GM12878 (cell line): ENCODE data around the gene RALBP1. TPM values are rescaled to one million over a fixed set of nuclear protein-coding genes. Genes with fewer than 3 reads are reported as not detected.

ENCODE experiments used
- BHLHE40 ChIP-seq, 2 experiments: fragments of 450-650 bp in 1 of 2; IDR thresholded peaks; 2 replicates each; pipeline ENCODE4 v1.6.1; 2011 to 2017; ENCODE audit warnings: low read depth in 2 of 2, borderline replicate concordance in 1 of 2, improper control_type of control experiment in 1 of 2, low read length in 1 of 2, mild to moderate bottlenecking in 1 of 2
- BMI1 ChIP-seq: fragments of 450-650 bp; IDR thresholded peaks from 2 replicates; pipeline ENCODE4 v1.6.1; 2016; ENCODE audit warnings: mild to moderate bottlenecking, moderate library complexity, borderline replicate concordance
- EP300 ChIP-seq, 2 experiments: fragments of 150-350 bp in 1 of 2; IDR thresholded peaks; 2 replicates each; pipeline ENCODE4 v1.6.1; 2011 to 2012; ENCODE audit warnings: low read depth in 2 of 2, low read length in 2 of 2, borderline replicate concordance in 1 of 2, improper control_type of control experiment in 1 of 2, inconsistent platforms in 1 of 2; ENCODE audit not compliant: control insufficient read depth in 1 of 2
- FOS ChIP-seq: IDR thresholded peaks from 3 replicates; pipeline ENCODE4 v1.6.1; 2011; ENCODE audit warnings: borderline replicate concordance; ENCODE audit not compliant: insufficient read length; ENCODE audit errors: extremely low read depth
- GABPA ChIP-seq: IDR thresholded peaks from 2 replicates; pipeline ENCODE4 v1.6.1; 2014; ENCODE audit warnings: antibody characterized with exemption, low read depth, mild to moderate bottlenecking, inconsistent platforms
- MYC ChIP-seq: IDR thresholded peaks from 2 replicates; pipeline ENCODE4 v1.6.1; 2011; ENCODE audit warnings: mild to moderate bottlenecking, low read length, moderate library complexity, inconsistent platforms; ENCODE audit not compliant: insufficient read depth, insufficient replicate concordance, insufficient read length, severe bottlenecking
- NFYB ChIP-seq: IDR thresholded peaks from 2 replicates; pipeline ENCODE4 v1.6.1; 2011; ENCODE audit warnings: low read depth, mild to moderate bottlenecking, low read length, improper control_type of control experiment, moderate library complexity; ENCODE audit not compliant: insufficient read depth
- NR2F1 ChIP-seq: fragments of 450-650 bp; conservative IDR thresholded peaks from 2 replicates; pipeline ENCODE4 v1.6.1; 2017; ENCODE audit warnings: mild to moderate bottlenecking
- PKNOX1 ChIP-seq: fragments of 450-650 bp; IDR thresholded peaks from 2 replicates; pipeline ENCODE4 v1.6.1; 2016; ENCODE audit warnings: mild to moderate bottlenecking
- RCOR1 ChIP-seq: conservative IDR thresholded peaks from 2 replicates; pipeline ENCODE4 v1.6.1; 2012; ENCODE audit warnings: low read depth, low read length, improper control_type of control experiment
- RUNX3 ChIP-seq: IDR thresholded peaks from 2 replicates; pipeline ENCODE4 v1.6.1; 2012; ENCODE audit warnings: low read length, inconsistent platforms
- SRF ChIP-seq, 2 experiments: IDR thresholded peaks; 2 replicates each; pipeline ENCODE4 v1.6.1; 2011; ENCODE audit warnings: low read depth in 2 of 2, low read length in 2 of 2, mild to moderate bottlenecking in 1 of 2, moderate library complexity in 1 of 2
- ZNF687 ChIP-seq: fragments of 450-650 bp; IDR thresholded peaks from 2 replicates; pipeline ENCODE4 v1.6.1; 2017; ENCODE audit warnings: mild to moderate bottlenecking, moderate library complexity
- polyA plus RNA-seq, 11 experiments: library from polyadenylated mRNA; depleted of rRNA in 4 of 11; unstranded in 6 of 11; stranded (reverse) in 5 of 11; fragments of >200 nt; fragmentation: Nextera tagmentation in 4 of 11; fragmentation: Illumina TruSeq in 1 of 11; extraction: Ambion mirVana in 4 of 11; extraction: Trizol in 1 of 11; gene quantifications; 1 replicate in 1 of 11; 2 replicates in 10 of 11; pipeline versions ENCODE4 v1.2.1 to v1.2.3, GENCODE V29; 2011 to 2016; ENCODE audit warnings: inconsistent platforms in 2 of 11, missing spikeins in 2 of 11, low read depth in 1 of 11
- total RNA-seq, 4 experiments: library from RNA; depleted of rRNA in 3 of 4; stranded (reverse); fragments of >200 nt in 3 of 4; fragmentation: Illumina TruSeq in 1 of 4; extraction: Trizol in 1 of 4; gene quantifications; 2 replicates each; pipeline versions ENCODE4 v1.2.1 to v1.2.3, GENCODE V29; 2013 to 2021
- TF ChIP-seq, protein P1 (sequence below): IDR thresholded peaks from 2 replicates; pipeline ENCODE4 v1.6.1; 2012; ENCODE audit warnings: low read length, inconsistent platforms
- TF ChIP-seq, protein P2 (sequence below): fragments of 150-350 bp; IDR thresholded peaks from 2 replicates; pipeline ENCODE4 v1.6.1; 2014; ENCODE audit warnings: mild to moderate bottlenecking, low read depth, low read length

Gene RALBP1
- total and polyA plus RNA-seq, 10 of the 15 experiments (the other 5 are each of a cell fraction or from before 2014, with no cell fraction given) = 11.2 to 46.9 (median 41.8) TPM

- TF ChIP-seq PKNOX1 = peak; percentile 29; the same call in 1 of the 2 replicates
- TF ChIP-seq BMI1 = peak; percentile 71; the same call in 1 of the 2 replicates
- TF ChIP-seq RUNX3 = peak; percentile 73
- TF ChIP-seq MYC = no peak
- peak; percentile 58 for TF ChIP-seq ZNF687
- no peak for TF ChIP-seq FOS
- TF ChIP-seq, protein P1, sequence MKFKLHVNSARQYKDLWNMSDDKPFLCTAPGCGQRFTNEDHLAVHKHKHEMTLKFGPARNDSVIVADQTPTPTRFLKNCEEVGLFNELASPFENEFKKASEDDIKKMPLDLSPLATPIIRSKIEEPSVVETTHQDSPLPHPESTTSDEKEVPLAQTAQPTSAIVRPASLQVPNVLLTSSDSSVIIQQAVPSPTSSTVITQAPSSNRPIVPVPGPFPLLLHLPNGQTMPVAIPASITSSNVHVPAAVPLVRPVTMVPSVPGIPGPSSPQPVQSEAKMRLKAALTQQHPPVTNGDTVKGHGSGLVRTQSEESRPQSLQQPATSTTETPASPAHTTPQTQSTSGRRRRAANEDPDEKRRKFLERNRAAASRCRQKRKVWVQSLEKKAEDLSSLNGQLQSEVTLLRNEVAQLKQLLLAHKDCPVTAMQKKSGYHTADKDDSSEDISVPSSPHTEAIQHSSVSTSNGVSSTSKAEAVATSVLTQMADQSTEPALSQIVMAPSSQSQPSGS = no peak
- TF ChIP-seq RCOR1 = no peak
- TF ChIP-seq BHLHE40 (IDR thresholded peaks at IDR 0.05; ENCODE audit: borderline replicate concordance in 1 of 2, low read depth in 2 of 2, low read length in 1 of 2) = no peak
- TF ChIP-seq SRF (IDR thresholded peaks at IDR 0.05; ENCODE audit: low read depth in 2 of 2, low read length in 2 of 2) = peak; percentile 56 to 88
- TF ChIP-seq EP300 (IDR thresholded peaks at IDR 0.05; ENCODE audit: borderline replicate concordance in 1 of 2, control insufficient read depth in 1 of 2, low read depth in 2 of 2, low read length in 2 of 2) = peak in 1 of 2 experiments; percentile 39; a peak in 1 of 4 replicates
- TF ChIP-seq, protein P2, sequence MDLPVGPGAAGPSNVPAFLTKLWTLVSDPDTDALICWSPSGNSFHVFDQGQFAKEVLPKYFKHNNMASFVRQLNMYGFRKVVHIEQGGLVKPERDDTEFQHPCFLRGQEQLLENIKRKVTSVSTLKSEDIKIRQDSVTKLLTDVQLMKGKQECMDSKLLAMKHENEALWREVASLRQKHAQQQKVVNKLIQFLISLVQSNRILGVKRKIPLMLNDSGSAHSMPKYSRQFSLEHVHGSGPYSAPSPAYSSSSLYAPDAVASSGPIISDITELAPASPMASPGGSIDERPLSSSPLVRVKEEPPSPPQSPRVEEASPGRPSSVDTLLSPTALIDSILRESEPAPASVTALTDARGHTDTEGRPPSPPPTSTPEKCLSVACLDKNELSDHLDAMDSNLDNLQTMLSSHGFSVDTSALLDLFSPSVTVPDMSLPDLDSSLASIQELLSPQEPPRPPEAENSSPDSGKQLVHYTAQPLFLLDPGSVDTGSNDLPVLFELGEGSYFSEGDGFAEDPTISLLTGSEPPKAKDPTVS = no peak
- TF ChIP-seq NFYB = peak; percentile 50; the same call in 1 of the 2 replicates
- no peak for TF ChIP-seq GABPA
- TF ChIP-seq NR2F1 = peak; percentile 77
Measured at GRCh38 chr18:9494778-9495331, 19.5 kb downstream of the RALBP1 start (continued).
